ENCODE results near the gene ZC3H12C. TPM values are rescaled to one million over a fixed set of nuclear protein-coding genes. Genes with fewer than 3 reads are reported as not detected.

The ZC3H12C gene
- total and polyA plus RNA-seq, 2 of the 13 experiments (the other 11 are each of a cell fraction or from before 2014, with no cell fraction given) = 2.4 to 5.7 TPM

- no peak for TF ChIP-seq ZMYM2 (CRISPR knock-in tag; IDR thresholded peaks at IDR 0.05)
- no peak for TF ChIP-seq E2F2 (CRISPR knock-in tag; IDR thresholded peaks at IDR 0.05; ENCODE audit: borderline replicate concordance)
- H3K9ac ChIP-seq (ENCODE audit: insufficient read depth, low read depth, low read length) = no peak overlapping the region
- no peaks in the 10 kb centered on the region for H3K79me2 ChIP-seq (ENCODE audit: insufficient read depth, low read length)
- WGBS (ENCODE audit: low lambda C conversion rate) = 3% methylated on average over 2 of the region's 2 CpGs
- no peaks in the 10 kb centered on the region for H3K4me1 ChIP-seq (ENCODE audit: insufficient read depth, low read length)
- no peak for ATAC-seq
- FAIRE-seq = no peak
- H2AFZ ChIP-seq (ENCODE audit: low read length) = no peak overlapping the region
- in situ Hi-C loops (cut with HindIII; ENCODE audit: extremely low pct_ligation_motif_present, low pct_unique_long_range_greater_than_20kb) = no loop called here
- intact Hi-C loops (cut with micrococcal nuclease; ENCODE audit: unreplicated experiment) = loop anchor here (2.0 kb wide), 1 partner anchor 25 kb away; no protein-coding TSS in a partner anchor
- H3K27me3 ChIP-seq (ENCODE audit: control insufficient read depth in 1 of 2, insufficient read depth in 2 of 2, low read length in 2 of 2) = 0 out of 5 replicates have a peak, but pooled peaks cover 0 to 3% of the 10 kb centered on the region in 2 experiments
- ChIA-PET POLR2A (no interaction called here), CTCF (ENCODE audit: low intra/inter-chr PET ratio, low total read pairs) (no interaction called here)
- no TSS peak for BruUV-seq (replicated peaks)
- H3K4me2 ChIP-seq (ENCODE audit: low read depth, low read length) = no peak overlapping the region
- no peak for DNase-seq (ENCODE audit: low spot score)
- H3K4me3 ChIP-seq (replicated peaks in 1 of 3; ENCODE audit: insufficient read depth in 1 of 3, low read depth in 2 of 3, low read length in 3 of 3) = no peak overlapping the region
- H4K20me1 ChIP-seq (ENCODE audit: insufficient read depth, low read length) = no peaks in the 10 kb centered on the region
- no peaks in the 10 kb centered on the region for H3K36me3 ChIP-seq (replicated peaks in 1 of 2; ENCODE audit: control insufficient read depth in 1 of 2, insufficient read depth in 2 of 2, low read length in 2 of 2)
- H3K9me3 ChIP-seq (ENCODE audit: low read length) = no peaks in the 10 kb centered on the region
- no peak overlapping the region for H3K27ac ChIP-seq (ENCODE audit: extremely low read length, insufficient read depth, low read length)
These were observed 33.3 kb upstream of the ZC3H12C start for GRCh38 chr11:110059706-110060463.

GRCh38 chr11:110061296-110061695 lies 31.9 kb upstream of the ZC3H12C start:
- H3K4me3 ChIP-seq (replicated peaks in 1 of 3; ENCODE audit: insufficient read depth in 1 of 3, low read depth in 2 of 3, low read length in 3 of 3) = no peak overlapping the region
- intact Hi-C loops (cut with micrococcal nuclease; ENCODE audit: unreplicated experiment) = no loop called here
- no peak for TF ChIP-seq ZBTB10 (CRISPR knock-in tag; IDR thresholded peaks at IDR 0.05; ENCODE audit: borderline replicate concordance)
- no peak for TF ChIP-seq KAT8 (CRISPR knock-in tag; IDR thresholded peaks at IDR 0.05)
- TF ChIP-seq ZNF235 (CRISPR knock-in tag; IDR thresholded peaks at IDR 0.05; ENCODE audit: borderline replicate concordance) = no peak
- TF ChIP-seq ZFP1 (CRISPR knock-in tag; IDR thresholded peaks at IDR 0.05) = no peak
- no peak for TF ChIP-seq NPAS2 (CRISPR knock-in tag; IDR thresholded peaks at IDR 0.05; ENCODE audit: borderline replicate concordance)
- no peak for TF ChIP-seq PRDM10 (CRISPR knock-in tag; IDR thresholded peaks at IDR 0.05; ENCODE audit: low read depth)
- TF ChIP-seq ZNF672 (CRISPR knock-in tag; IDR thresholded peaks at IDR 0.05) = no peak
- TF ChIP-seq KMT2A (CRISPR knock-in tag; IDR thresholded peaks at IDR 0.05) = no peak

More at GRCh38 chr11:110061296-110061695, 31.9 kb upstream of the ZC3H12C start:
- Histone ChIP-seq H3K9ac (ENCODE audit: insufficient read depth, low read depth, low read length) (no peak overlapping the region), H3K27me3 (ENCODE audit: control insufficient read depth in 1 of 2, insufficient read depth in 2 of 2, low read length in 2 of 2) (0 out of 5 replicates have a peak, but pooled peaks cover 0 to 3% of the 10 kb centered on the region in 2 experiments), H3K79me2 (ENCODE audit: insufficient read depth, low read length) (no peaks in the 10 kb centered on the region), H3K27ac (ENCODE audit: extremely low read length, insufficient read depth, low read length) (no peak overlapping the region), H3K4me1 (ENCODE audit: insufficient read depth, low read length) (no peaks in the 10 kb centered on the region), H3K9me3 (ENCODE audit: low read length) (no peaks in the 10 kb centered on the region), H2AFZ (ENCODE audit: low read length) (no peak overlapping the region), H4K20me1 (ENCODE audit: insufficient read depth, low read length) (no peaks in the 10 kb centered on the region), H3K4me2 (ENCODE audit: low read depth, low read length) (no peak overlapping the region), H3K36me3 (replicated peaks in 1 of 2; ENCODE audit: control insufficient read depth in 1 of 2, insufficient read depth in 2 of 2, low read length in 2 of 2) (no peaks in the 10 kb centered on the region)
- ATAC-seq (no peak), FAIRE-seq (no peak), DNase-seq (ENCODE audit: low spot score) (no peak)
- in situ Hi-C loops (cut with HindIII; ENCODE audit: extremely low pct_ligation_motif_present, low pct_unique_long_range_greater_than_20kb) = no loop called here
- no TSS peak for BruUV-seq (replicated peaks)
- POLR2A ChIA-PET = no interaction called here
- CTCF ChIA-PET (ENCODE audit: low intra/inter-chr PET ratio, low total read pairs) = no interaction called here
- 0% methylated on average over 1 of the region's 1 CpG for WGBS (ENCODE audit: low lambda C conversion rate)
